Prostate gland (tissue), 2 donors: ENCODE measurements around the gene UGT8. TPM values are rescaled to one million over a fixed set of nuclear protein-coding genes. Genes with fewer than 3 reads are reported as not detected.

Experiments
- DNase-seq: peaks from one replicate; pipeline ENCODE4 v3.0.0-alpha.2; 2019; ENCODE audit warnings: low spot score
- H3K27ac ChIP-seq, 2 donors: fragments of 200-600 bp; sonication (generic); 2 replicates each; pipeline ENCODE4 v1.5.1; 2017 to 2019
- H3K27me3 ChIP-seq: fragments of 200-600 bp; sonication (generic); replicated peaks from 2 replicates; pipeline ENCODE4 v1.5.1; 2019; ENCODE audit not compliant: insufficient read depth
- H3K36me3 ChIP-seq, 2 donors: fragments of 200-600 bp; sonication (generic); 1 replicate in 1 of 2; 2 replicates in 1 of 2; pipeline versions ENCODE4 v1.5.1 to v1.8.1; 2017 to 2019
- H3K4me1 ChIP-seq: fragments of 200-600 bp; sonication (generic); replicated peaks from 2 replicates; pipeline ENCODE4 v1.5.1; 2019
- H3K4me3 ChIP-seq, 2 donors: fragments of 200-600 bp; sonication (generic); 2 replicates each; pipeline ENCODE4 v1.5.1; 2017 to 2019
- H3K9me3 ChIP-seq: fragments of 200-600 bp; sonication (generic); 2 replicates; pipeline ENCODE4 v1.5.1; 2017
- CTCF ChIP-seq, 4 experiments: fragments of 200-600 bp in 2 of 4; fragments of 450-650 bp in 2 of 4; sonication (generic) in 2 of 4; IDR thresholded peaks; 1 replicate in 3 of 4; 2 replicates in 1 of 4; pipeline ENCODE4 v1.5.1; 2016 to 2019; ENCODE audit warnings: antibody characterized with exemption in 4 of 4, mild to moderate bottlenecking in 2 of 4, moderate library complexity in 2 of 4
- POLR2A ChIP-seq: fragments of 450-650 bp; IDR thresholded peaks from one replicate; pipeline ENCODE4 v1.6.1; 2016; ENCODE audit warnings: antibody characterized with exemption, mild to moderate bottlenecking
- POLR2AphosphoS5 ChIP-seq: sonication (generic); formaldehyde crosslinking; IDR thresholded peaks from one replicate; pipeline ENCODE4 v1.6.1; 2017; ENCODE audit warnings: antibody characterized with exemption
- WGBS: methylation state at CpG from one replicate; pipeline ENCODE4 v1.1.5; 2018; 5-methylcytosine and 5-hydroxymethylcytosine counted together
- intact Hi-C: fragments of 100-400 bp; cut with DNase I; formaldehyde crosslinking; loops from one replicate; pipeline ENCODE4 v1.14.2; 2022
- total RNA-seq, 2 donors: library from RNA; depleted of rRNA; stranded (reverse); fragments of >200 nt; gene quantifications; one replicate each; pipeline ENCODE4 v1.1.0, GENCODE V29; 2016

UGT8 gene
- total RNA-seq, 2 donors from 2014 or later = 0.55 to 2.0 TPM

GRCh38 chr4:114562176-114562904 is 36.3 kb upstream of the UGT8 start:
- TF ChIP-seq POLR2AphosphoS5 = peak; percentile 42
- TF ChIP-seq CTCF (IDR thresholded peaks at IDR 0.05) = no peak
- no peak for TF ChIP-seq POLR2A
- no peak overlapping the region for H3K27ac ChIP-seq
- intact Hi-C loops = no loop called here
- no peaks in the 10 kb centered on the region for H3K27me3 ChIP-seq
- H3K4me3 ChIP-seq = no peak overlapping the region
- no peaks in the 10 kb centered on the region for H3K9me3 ChIP-seq
- no peaks in the 10 kb centered on the region for H3K4me1 ChIP-seq
- 10% methylated on average over 2 of the region's 2 CpGs for WGBS
- no peak for DNase-seq
- H3K36me3 ChIP-seq = no peaks in the 10 kb centered on the region

- intact Hi-C loops = no loop called here
- WGBS = 32% methylated on average over 5 of the region's 5 CpGs
- DNase-seq = no peak
These were observed 34.9 kb upstream of the UGT8 start for GRCh38 chr4:114563536-114564315.

GRCh38 chr4:114577386-114577785 is 21.2 kb upstream of the UGT8 start:
- 46% methylated on average over 2 of the region's 2 CpGs for WGBS
- intact Hi-C loops = no loop called here
- no peaks in the 10 kb centered on the region for H3K36me3 ChIP-seq
- no peak for DNase-seq
- H3K4me1 ChIP-seq = no peaks in the 10 kb centered on the region
- H3K27me3 ChIP-seq = no peaks in the 10 kb centered on the region
- H3K27ac ChIP-seq = no peak overlapping the region
- no peaks in the 10 kb centered on the region for H3K9me3 ChIP-seq
- no peak for TF ChIP-seq POLR2A
- TF ChIP-seq POLR2AphosphoS5 = no peak
- TF ChIP-seq CTCF (IDR thresholded peaks at IDR 0.05) = no peak
- no peak overlapping the region for H3K4me3 ChIP-seq

More at GRCh38 chr4:114563536-114564315, 34.9 kb upstream of the UGT8 start:
- no peaks in the 10 kb centered on the region for H3K9me3 ChIP-seq
- H3K4me3 ChIP-seq = no peak overlapping the region
- H3K36me3 ChIP-seq = no peaks in the 10 kb centered on the region
- no peaks in the 10 kb centered on the region for H3K27me3 ChIP-seq
- H3K27ac ChIP-seq = no peak overlapping the region
- TF ChIP-seq POLR2A (no peak), CTCF (IDR thresholded peaks at IDR 0.05) (no peak), POLR2AphosphoS5 (no peak)
- H3K4me1 ChIP-seq = no peaks in the 10 kb centered on the region

- Histone ChIP-seq H3K27me3 (no peaks in the 10 kb centered on the region), H3K27ac (no peak overlapping the region), H3K9me3 (no peaks in the 10 kb centered on the region), H3K36me3 (no peaks in the 10 kb centered on the region), H3K4me3 (no peak overlapping the region), H3K4me1 (no peaks in the 10 kb centered on the region)
- DNase-seq = no peak
- TF ChIP-seq POLR2A = no peak
- peak in 1 of 4 experiments; percentile 11 for TF ChIP-seq CTCF (IDR thresholded peaks at IDR 0.05)
- WGBS = 67% methylated on average over 1 of the region's 1 CpG
- intact Hi-C loops = no loop called here
These were observed 16.0 kb upstream of the UGT8 start for GRCh38 chr4:114582621-114583020.
